LNCAP (cell line): ENCODE measurements around the gene YPEL2.

Experiments used
- TF ChIP-seq, protein P1 (sequence below): fragments of 450-650 bp; IDR thresholded peaks from 2 replicates; pipeline ENCODE4 v1.5.1; 2017; ENCODE audit warnings: mild to moderate bottlenecking

Gene YPEL2

DNA sequence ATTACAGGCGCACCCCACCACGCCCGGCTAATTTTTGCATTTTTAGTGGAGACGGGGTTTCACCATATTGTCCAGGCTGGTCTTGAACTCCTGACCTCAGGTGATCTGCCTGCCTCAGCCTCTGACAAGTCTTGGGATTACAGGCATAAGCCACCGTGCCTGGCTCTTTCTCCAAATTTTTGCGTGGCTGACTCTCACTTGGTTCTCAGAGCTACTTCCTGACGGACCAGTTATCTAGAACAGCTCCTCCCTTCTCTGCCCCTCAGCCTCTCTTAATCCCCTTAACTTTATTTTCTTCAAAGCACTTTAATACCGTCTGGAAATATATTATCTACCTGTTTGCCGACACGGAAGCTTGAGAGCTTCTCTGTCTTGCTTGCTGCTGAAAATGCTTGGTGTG is 4.2 kb downstream of the YPEL2 start:
- TF ChIP-seq, protein P1, sequence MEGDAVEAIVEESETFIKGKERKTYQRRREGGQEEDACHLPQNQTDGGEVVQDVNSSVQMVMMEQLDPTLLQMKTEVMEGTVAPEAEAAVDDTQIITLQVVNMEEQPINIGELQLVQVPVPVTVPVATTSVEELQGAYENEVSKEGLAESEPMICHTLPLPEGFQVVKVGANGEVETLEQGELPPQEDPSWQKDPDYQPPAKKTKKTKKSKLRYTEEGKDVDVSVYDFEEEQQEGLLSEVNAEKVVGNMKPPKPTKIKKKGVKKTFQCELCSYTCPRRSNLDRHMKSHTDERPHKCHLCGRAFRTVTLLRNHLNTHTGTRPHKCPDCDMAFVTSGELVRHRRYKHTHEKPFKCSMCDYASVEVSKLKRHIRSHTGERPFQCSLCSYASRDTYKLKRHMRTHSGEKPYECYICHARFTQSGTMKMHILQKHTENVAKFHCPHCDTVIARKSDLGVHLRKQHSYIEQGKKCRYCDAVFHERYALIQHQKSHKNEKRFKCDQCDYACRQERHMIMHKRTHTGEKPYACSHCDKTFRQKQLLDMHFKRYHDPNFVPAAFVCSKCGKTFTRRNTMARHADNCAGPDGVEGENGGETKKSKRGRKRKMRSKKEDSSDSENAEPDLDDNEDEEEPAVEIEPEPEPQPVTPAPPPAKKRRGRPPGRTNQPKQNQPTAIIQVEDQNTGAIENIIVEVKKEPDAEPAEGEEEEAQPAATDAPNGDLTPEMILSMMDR = no peak

DNA sequence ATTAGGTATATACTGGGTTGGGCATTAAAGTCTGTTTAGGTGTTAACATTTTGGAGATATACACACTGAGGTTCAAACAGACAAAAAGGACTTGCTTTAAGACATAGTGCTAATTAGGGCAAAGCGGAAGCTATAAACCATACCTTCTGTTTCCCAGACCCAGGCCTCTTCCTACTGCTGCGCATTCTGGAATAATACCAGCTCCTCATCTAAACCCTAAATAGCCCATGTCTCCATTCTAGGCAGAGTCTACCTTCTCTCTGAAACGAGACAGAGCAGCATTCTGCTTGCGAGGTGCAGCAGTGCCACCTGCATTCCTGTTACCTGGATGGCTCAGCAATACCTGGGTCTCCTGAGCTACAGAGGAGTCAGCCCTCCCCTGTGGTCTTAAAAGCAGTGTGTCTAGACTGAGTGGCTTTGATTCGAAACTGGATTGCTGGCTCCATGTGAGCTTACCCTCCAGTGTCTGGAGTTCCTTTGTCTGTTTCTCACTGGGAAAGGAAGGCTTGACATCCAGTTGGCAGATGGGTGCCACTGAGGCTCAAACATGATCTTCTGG is 6.4 kb downstream of the YPEL2 start:
- TF ChIP-seq, protein P1 = no peak

DNA sequence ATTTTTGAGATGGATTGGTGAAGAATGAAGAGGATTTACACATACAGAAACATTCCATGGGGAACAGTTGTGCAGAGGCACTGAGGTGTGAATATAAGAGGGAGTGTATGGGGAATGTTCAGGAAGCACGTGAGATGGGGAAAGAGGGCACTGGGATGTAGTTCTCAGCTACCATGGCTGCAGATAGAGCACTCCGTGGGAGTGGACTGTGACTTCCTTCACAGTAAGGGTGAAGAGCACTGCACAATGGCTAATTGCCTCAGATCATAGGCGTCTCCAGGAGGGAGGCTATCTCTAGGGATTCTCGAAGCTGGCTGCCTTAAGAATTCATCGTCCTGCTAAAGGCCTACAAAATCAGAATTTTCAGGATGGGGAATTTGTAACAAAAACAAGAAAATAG is 7.0 kb downstream of the YPEL2 start:
- TF ChIP-seq, protein P1 = no peak

DNA sequence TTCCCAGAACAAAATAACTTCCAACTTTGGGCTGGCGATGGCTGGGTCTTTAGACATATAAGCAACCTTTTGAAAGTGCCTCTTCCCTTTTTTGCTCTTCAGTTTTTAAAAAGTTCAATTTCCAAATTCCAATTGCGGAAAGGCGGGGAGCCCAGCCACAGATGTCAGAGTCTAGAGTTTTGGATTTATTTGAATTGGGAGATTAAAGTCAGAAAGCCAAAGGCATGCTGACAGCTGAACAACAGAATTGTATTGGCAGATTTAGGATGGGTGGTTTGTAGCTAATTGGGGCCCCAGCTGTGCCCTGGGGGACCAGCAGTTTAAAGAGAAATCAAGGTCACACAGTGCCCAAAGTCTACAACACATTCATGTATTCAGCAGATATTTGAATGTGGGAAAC is 10.5 kb downstream of the YPEL2 start:
- TF ChIP-seq, protein P1 = no peak

DNA sequence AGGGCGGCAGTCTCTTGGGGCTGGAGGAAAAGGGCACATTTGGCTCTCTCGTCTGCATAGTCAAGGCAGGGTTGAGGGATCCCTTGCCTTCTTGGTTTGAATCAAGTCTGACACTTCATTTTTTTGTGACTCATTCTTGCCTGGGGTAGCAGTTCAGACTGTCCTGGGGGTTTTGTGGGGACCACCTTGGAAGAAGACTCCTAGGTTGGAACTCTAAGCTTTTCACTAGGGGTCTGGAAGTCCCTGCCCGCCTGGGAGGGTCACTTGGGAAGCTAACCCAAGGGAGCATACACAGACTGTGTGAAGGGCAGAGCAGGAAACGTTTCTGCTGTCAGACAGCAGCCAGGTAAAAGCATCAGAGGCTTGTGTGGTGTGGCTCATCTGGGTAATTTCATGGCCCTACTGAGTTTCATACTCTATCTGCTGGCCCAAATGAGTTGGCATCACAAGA is 11.3 kb downstream of the YPEL2 start:
- TF ChIP-seq, protein P1 = no peak

DNA sequence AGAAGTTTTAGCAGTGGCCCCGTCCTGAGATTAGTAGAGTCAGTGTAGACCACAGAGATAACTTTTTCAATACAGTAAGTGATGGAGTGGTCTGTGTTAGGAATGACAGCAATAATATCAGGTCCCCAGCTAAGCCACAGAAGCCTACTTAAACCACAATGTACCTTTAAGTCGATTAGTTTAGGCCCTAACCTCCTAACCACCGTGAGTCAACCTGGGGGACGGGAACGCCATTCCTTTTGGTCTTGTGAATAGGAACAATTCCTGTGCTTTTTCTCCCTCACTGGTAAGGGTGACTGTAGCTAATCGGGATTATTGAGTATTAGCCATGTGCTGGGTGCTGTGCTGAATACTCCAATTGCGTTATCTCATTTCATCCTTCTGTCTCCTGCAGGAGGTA is 14.0 kb downstream of the YPEL2 start:
- TF ChIP-seq, protein P1 = no peak

DNA sequence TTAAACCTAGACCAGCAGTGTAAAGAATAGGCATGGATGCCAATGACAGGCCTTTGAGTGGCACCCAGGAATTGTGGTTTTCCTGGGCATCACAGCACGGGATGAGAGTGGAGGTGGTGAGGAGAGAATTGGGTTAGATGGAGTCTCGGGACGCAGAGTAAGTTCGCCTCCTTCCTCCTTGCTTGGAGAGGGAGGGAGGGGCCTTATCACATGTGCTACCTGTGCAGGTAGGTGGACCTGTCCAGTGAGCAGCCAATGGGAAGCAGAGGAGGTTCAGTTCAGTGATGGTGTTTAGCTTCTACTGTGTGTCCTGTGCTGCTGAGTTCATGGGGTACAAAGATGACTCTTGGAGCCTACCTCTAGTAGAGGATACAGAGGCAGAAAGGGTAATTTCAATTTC is 14.9 kb downstream of the YPEL2 start:
- TF ChIP-seq, protein P1 = no peak

DNA sequence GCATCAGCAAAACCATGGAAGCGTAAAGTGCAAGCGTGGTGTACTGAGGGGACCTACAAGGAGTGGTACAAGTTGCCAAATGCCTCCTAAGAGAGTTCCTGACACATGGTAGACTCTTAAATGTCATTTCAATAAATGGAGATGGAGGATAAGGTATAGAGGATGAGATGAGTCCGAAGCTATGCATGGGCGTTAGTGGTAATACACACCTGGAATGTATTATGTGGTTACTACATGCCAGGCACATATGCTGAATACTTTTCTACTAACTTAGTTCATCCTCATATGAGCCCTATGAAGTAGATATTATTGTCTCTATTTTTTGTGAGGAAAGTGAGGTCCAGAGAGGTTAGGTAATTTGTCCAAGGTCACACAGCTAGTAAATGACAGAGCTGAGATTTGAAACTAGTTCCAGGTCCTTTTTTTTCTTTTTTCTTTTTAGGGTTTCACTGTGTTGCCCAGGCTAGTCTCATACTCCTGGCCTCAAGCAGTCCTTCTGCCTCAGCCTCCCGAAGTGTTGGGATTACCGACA is 15.5 kb downstream of the YPEL2 start:
- TF ChIP-seq, protein P1 = no peak
